ENCODE results near the gene LYPD1.

DNA sequence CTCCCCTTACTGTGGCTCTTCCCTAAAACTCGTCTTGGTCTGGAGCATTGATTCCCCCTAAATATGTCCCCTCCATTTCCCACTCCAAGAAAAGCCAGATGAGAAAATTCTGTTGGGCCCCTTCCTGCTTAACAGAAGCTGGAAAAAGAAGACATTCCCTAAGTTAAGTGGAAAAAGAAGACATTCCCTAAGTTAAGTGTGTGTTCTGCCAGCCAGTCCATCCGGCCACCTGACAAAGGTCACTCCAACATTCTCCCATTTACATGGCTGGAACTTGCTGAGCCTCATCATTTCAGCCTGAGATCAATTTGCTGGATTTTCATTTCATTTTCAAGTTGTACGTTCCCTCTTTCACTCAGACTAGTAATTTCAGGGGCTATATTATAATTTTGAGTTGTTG lies 52.0 kb downstream of the LYPD1 start:
- TF ChIP-seq CTCF (IDR thresholded peaks at IDR 0.05) (no peak), POLR2A (IDR thresholded peaks at IDR 0.05) (no peak)
